Stomach (tissue), 4 donors: ENCODE measurements around the gene EVC2.

Source experiments
- CTCF ChIP-seq, 7 experiments: fragments of 450-650 bp in 4 of 7; fragments of 200-600 bp in 3 of 7; sonication (generic) in 3 of 7; IDR thresholded peaks; one replicate each; pipeline ENCODE4 v1.5.1; 2016 to 2019; ENCODE audit warnings: antibody characterized with exemption in 7 of 7, control low read depth in 2 of 7, mild to moderate bottlenecking in 1 of 7
- EP300 ChIP-seq: sonication (generic); formaldehyde crosslinking; IDR thresholded peaks from one replicate; pipeline ENCODE4 v1.6.1; 2017; ENCODE audit warnings: antibody characterized with exemption
- POLR2A ChIP-seq, 4 donors: fragments of 450-650 bp; IDR thresholded peaks; one replicate each; pipeline ENCODE4 v1.6.1; 2016; ENCODE audit warnings: antibody characterized with exemption in 4 of 4, control low read depth in 2 of 4, mild to moderate bottlenecking in 1 of 4, moderate library complexity in 1 of 4
- POLR2AphosphoS5 ChIP-seq, 3 donors: sonication (generic); formaldehyde crosslinking; IDR thresholded peaks; one replicate each; pipeline ENCODE4 v1.6.1; 2016; ENCODE audit warnings: antibody characterized with exemption in 3 of 3

- TF ChIP-seq CTCF (IDR thresholded peaks at IDR 0.05) = no peak
- TF ChIP-seq POLR2A (IDR thresholded peaks at IDR 0.05) = no peak
- TF ChIP-seq EP300 = no peak
- TF ChIP-seq POLR2AphosphoS5 (IDR thresholded peaks at IDR 0.05) = no peak
These were observed 149.9 kb downstream of the EVC2 start for GRCh38 chr4:5558502-5558901.
